Stimulated activated effector memory CD8-positive, alpha-beta T cell treated with anti-CD3 and anti-CD28 coated beads, Interleukin-12 subunit alpha, Interleukin-12 subunit beta, amount 100 ng/mL, for 72 hours (primary cell): Measurements from ENCODE around the gene AUTS2.

Experiments used
- ATAC-seq: fragments of 150-1000 bp; cut with Tn5 transposase; 2 replicates; pipeline ENCODE4 v1.10.0; 2021
- DNase-seq, 2 donors: peaks; one replicate each; pipeline ENCODE4 v3.0.0; 2021 to 2022; ENCODE audit warnings: low spot score in 2 of 2
- H3K27ac Mint-ChIP-seq: one replicate; pipeline ENCODE4 v1.8.0; 2022; ENCODE audit warnings: mild to moderate bottlenecking, mixed read lengths
- H3K36me3 Mint-ChIP-seq: one replicate; pipeline ENCODE4 v1.8.0; 2022; ENCODE audit warnings: mild to moderate bottlenecking, mixed read lengths
- H3K4me1 Mint-ChIP-seq: one replicate; pipeline ENCODE4 v1.8.0; 2022; ENCODE audit warnings: mixed read lengths
- H3K4me3 Mint-ChIP-seq: one replicate; pipeline ENCODE4 v1.8.0; 2022; ENCODE audit warnings: mild to moderate bottlenecking, mixed read lengths
- H3K9me3 Mint-ChIP-seq: one replicate; pipeline ENCODE4 v1.8.0; 2022; ENCODE audit warnings: mixed read lengths

AUTS2 gene

DNA sequence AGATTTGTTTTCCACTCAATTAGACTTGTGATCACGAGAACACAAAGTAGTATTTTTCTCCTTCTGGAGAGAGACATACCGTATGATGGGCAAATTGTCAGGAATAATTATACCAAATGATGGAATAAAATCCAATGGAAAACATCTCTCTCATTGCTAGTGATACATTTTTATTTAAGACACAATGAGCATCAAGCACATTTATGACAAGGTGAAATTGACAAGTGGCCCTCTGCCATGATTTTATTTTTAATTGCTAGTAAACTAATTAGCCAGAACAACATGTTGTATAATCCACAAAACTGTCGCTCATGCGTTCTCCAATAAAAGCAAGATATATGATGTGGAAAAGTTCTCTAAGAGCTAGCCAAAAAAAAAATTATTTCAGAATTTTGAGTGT lies 620.8 kb downstream of the AUTS2 start:
- no peak overlapping the region for H3K27ac Mint-ChIP-seq
- H3K9me3 Mint-ChIP-seq: no peaks in the 10 kb centered on the region
- ATAC-seq (no peak), DNase-seq (no peak)
- H3K4me3 Mint-ChIP-seq: no peak overlapping the region
- no peaks in the 10 kb centered on the region for H3K36me3 Mint-ChIP-seq
- peaks cover 11% of the 10 kb centered on the region for H3K4me1 Mint-ChIP-seq

DNA sequence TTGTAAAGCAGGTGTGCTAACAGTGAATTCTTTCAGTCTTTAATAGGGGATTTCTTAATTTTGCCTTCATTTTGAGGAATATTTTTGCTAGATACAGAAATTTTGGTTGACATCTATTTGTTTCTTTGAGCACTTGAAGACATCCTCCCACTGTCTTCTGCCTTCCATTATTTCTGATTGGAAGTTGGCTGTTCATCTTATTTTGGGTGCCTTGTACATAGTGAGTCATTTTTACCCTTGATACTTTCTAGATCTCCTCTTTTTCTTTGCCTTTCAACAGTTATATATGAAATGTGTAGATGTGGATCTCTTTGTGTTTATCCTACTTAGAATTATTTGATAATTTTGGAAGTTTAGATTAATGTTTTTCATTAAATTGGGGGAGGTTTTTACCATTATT lies 631.0 kb downstream of the AUTS2 start:
- DNase-seq: no peak
- H3K27ac Mint-ChIP-seq: no peak overlapping the region
- no peak for ATAC-seq
- H3K4me1 Mint-ChIP-seq: no peaks in the 10 kb centered on the region
- peaks cover 13% of the 10 kb centered on the region for H3K9me3 Mint-ChIP-seq
- no peak overlapping the region for H3K4me3 Mint-ChIP-seq
- H3K36me3 Mint-ChIP-seq: no peaks in the 10 kb centered on the region

DNA sequence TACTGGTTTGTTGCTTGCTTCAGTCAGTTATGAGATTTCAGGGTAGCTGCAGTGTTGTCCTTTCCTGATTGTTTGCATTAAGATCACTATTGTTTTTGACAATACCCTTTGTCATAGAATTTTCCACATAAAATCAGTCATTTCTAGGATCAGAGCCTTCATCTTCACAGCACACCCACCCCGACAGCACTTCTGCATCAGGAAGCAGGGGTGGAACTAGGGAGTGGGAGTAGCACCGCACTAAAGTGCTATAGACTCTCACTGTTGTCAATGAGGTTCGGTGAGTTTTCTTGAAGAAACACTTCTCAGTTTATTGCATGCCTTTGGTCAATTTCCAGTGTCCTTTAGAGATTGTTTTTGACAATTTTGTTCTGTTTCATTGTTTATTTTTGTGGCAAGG lies 632.5 kb downstream of the AUTS2 start:
- H3K36me3 Mint-ChIP-seq: no peaks in the 10 kb centered on the region

DNA sequence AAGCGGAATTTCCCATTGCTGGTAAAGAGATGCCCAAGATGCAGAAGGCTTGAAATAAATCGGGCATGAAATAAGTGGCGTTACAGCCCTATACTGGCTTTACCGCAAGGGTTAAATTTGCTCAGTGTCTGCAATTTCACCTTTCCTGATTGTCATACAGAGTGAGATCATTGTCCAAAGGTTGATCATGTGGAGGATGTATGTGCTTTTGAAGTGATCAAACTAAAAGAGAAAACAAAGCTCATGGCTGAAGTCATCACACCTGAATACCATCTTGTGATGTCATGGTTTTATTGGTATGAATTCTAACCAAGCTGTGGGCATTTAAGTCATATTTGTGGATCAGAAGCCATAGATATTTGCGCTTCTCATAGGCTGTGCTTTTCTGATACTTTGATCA lies 635.5 kb downstream of the AUTS2 start:
- DNase-seq (no peak), ATAC-seq (no peak)
- H3K4me1 Mint-ChIP-seq: peaks cover 8% of the 10 kb centered on the region
- H3K27ac Mint-ChIP-seq: no peak overlapping the region
- no peak overlapping the region for H3K4me3 Mint-ChIP-seq
- no peaks in the 10 kb centered on the region for H3K36me3 Mint-ChIP-seq
- H3K9me3 Mint-ChIP-seq: peaks cover 11% of the 10 kb centered on the region

More for the DNA sequence above, 632.5 kb downstream of the AUTS2 start:
- Mint-ChIP-seq H3K4me3 (no peak overlapping the region), H3K27ac (no peak overlapping the region), H3K4me1 (no peaks in the 10 kb centered on the region), H3K9me3 (peaks cover 13% of the 10 kb centered on the region)
- ATAC-seq (no peak), DNase-seq (no peak)

DNA sequence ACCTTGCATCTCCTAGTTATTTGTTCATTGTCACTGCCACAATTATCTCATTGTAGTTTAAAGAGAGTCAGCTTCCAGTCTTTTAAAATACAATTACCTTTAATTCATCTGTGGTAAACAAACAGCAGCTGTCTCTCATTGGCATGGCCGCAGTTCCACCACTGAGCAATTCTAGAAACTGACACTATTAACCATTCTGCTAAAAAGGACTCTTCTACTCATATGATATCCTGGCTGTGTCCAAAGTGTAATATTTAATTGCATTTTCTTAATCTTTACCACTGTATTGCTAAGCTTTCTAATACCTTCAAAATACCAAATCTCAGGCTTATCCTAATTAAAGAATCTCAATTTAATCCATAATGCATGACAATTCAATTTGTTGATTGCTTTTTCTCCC lies 639.0 kb downstream of the AUTS2 start:
- ATAC-seq (no peak), DNase-seq (no peak)
- Mint-ChIP-seq H3K36me3 (no peaks in the 10 kb centered on the region), H3K4me1 (peaks cover 9% of the 10 kb centered on the region), H3K4me3 (no peak overlapping the region), H3K27ac (no peak overlapping the region), H3K9me3 (no peaks in the 10 kb centered on the region)

DNA sequence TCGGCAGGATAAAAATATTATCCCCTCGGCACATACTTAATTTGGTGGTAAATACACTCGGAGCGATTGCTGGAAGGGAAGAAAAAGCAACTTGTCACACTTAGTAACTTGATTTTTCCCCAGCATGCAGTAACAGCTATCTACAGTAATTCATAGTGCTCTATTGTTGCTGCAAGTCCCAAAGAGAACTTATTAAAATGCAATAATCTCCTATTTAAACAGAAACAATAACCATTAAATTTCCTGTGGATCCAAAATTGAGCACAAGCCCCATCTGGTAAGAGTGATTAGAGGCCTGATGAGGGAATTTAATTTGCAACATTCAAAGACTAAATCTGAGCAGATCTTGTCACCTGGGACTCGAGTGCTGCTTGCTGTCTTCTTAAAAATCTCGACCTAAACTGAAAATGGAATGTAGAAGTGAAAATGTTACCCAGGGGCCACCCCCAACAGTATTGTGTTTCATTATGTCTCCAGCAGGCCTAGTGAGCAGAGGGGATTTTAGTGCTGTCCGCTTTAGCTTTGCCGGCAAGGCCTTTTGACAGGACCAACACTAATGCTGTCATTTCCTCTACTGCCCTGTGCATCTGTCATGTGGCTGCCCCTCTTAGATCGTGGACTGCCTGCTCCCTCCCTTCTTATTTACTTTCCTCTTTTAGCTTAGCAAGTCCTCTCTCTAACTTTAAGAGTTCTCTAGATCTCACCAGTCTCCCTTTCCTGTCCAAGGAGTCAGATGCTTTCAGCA lies 639.7 kb downstream of the AUTS2 start:
- no peaks in the 10 kb centered on the region for H3K9me3 Mint-ChIP-seq
- ATAC-seq: peak; percentile 57

DNA sequence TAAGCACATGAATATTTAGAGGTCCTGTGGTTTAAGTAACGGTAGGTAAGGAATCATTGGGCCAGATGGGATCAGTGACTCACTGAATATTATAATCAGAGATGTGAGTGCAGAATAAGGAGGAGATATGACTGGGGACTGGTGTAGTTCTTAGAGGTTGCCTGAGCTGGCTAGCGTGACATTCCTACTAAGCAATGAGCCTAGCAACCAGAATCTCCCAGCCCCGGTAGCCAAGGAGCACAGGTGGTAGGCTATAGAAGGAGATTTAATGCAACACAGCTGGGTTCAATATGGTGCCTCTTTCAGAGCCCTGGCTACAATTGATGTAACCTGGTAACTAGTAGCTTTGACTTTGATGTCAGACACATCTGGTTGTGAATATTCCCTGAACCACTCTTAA lies 641.6 kb downstream of the AUTS2 start:
- no peak for ATAC-seq
- Mint-ChIP-seq H3K4me1 (peaks cover 9% of the 10 kb centered on the region), H3K9me3 (no peaks in the 10 kb centered on the region), H3K4me3 (no peak overlapping the region), H3K27ac (no peak overlapping the region), H3K36me3 (no peaks in the 10 kb centered on the region)
- DNase-seq: no peak

More for the DNA sequence above, 639.7 kb downstream of the AUTS2 start:
- Mint-ChIP-seq H3K4me3 (no peak overlapping the region), H3K4me1 (peaks cover 9% of the 10 kb centered on the region), H3K36me3 (no peaks in the 10 kb centered on the region), H3K27ac (no peak overlapping the region)
- DNase-seq: no peak

DNA sequence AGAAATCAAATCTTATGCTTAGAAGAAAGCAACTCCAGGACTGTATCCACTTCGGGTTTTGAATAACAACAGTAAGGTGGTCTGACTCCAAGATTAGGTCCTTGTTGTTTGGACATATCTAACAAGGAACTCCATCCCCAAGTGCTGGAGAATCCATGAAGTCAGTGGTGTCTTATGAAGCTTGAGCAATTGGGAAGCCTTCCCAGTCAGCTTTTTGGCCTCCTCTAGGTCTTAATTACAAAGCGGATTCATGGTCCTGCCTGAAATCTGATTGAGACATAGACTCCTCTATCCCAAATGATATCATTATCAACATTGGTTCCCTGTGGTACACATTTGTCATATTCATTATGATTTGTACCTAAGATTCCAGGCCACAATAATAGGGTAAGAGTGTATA lies 642.6 kb downstream of the AUTS2 start:
- Mint-ChIP-seq H3K4me1 (peaks cover 9% of the 10 kb centered on the region), H3K36me3 (no peaks in the 10 kb centered on the region), H3K4me3 (no peak overlapping the region), H3K9me3 (no peaks in the 10 kb centered on the region), H3K27ac (no peak overlapping the region)
- DNase-seq (no peak), ATAC-seq (no peak)

DNA sequence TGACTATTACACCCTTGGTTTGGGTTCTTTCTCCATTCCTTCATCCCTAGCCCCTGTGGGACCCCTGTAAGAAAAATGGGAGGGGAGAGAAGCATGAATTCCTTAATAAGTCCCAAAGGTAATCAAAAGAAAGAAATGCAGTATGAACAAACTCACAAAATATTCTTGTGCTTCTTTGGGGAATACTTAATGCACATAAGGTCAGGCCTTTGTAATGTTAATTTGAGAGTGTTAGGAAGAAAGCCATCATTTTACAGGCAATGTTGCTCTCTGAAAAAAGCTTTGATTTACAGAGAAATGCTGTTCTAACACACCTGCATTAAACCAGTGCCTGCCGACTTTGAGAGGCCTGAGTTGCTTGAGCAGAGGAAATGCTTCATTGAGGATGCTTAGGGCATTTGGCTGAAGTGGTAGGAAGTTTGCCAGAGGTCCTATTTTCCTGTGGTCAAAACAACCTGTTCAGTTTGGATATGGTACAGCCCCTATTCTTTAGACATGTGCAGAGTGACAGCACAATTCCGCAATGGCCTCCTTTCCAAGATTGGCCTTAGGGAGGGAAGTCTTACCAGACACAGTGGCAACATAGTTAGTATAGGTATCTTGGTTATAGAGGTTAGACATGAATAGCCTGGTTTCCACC lies 643.4 kb downstream of the AUTS2 start:
- DNase-seq (no peak), ATAC-seq (no peak)
- peaks cover 9% of the 10 kb centered on the region for H3K4me1 Mint-ChIP-seq
- no peak overlapping the region for H3K4me3 Mint-ChIP-seq
- H3K36me3 Mint-ChIP-seq: no peaks in the 10 kb centered on the region
- H3K27ac Mint-ChIP-seq: no peak overlapping the region
- H3K9me3 Mint-ChIP-seq: no peaks in the 10 kb centered on the region

DNA sequence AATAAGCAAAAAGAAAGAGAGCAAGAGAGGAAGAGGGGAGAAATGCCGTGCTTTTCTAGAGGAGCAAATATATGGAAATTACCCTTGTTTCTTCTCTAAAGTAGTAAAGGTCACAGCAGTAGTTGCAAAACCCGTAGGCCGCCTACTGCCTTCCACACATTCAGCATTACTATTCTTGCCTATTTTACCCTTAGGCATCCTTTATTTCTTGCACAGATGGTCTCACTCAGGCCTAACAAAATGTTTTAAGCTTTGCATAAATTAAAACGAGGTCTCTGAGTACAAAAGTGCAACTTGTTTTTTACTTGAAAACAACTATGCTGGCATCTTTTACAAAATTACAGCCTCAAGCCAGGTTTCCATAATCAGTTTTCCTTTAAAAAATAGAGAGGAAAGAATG lies 644.6 kb downstream of the AUTS2 start:
- Mint-ChIP-seq H3K9me3 (no peaks in the 10 kb centered on the region), H3K4me1 (peaks cover 9% of the 10 kb centered on the region), H3K27ac (no peak overlapping the region), H3K36me3 (no peaks in the 10 kb centered on the region), H3K4me3 (no peak overlapping the region)
- ATAC-seq: no peak
- DNase-seq: no peak

DNA sequence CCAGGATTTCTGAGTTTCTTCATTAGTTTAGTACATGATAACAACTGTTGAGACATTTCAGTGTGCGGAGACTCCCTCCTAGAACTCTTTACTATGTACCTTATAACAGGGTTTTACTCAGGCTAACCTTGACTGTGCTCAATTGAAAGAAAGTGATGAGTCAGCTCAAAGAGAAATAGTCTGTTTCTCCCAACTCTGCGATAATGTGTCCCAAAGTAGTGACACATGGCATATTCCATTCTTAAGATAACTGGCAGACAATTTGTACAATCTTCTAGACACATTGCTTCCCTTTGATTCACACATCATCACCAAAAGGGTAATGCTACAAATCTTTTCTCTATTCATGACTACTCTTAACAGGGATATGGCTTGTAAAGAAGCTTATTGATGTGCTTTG lies 645.2 kb downstream of the AUTS2 start:
- Mint-ChIP-seq H3K4me1 (peaks cover 5% of the 10 kb centered on the region), H3K9me3 (no peaks in the 10 kb centered on the region), H3K4me3 (no peak overlapping the region), H3K27ac (no peak overlapping the region), H3K36me3 (no peaks in the 10 kb centered on the region)
- DNase-seq: no peak
- no peak for ATAC-seq

DNA sequence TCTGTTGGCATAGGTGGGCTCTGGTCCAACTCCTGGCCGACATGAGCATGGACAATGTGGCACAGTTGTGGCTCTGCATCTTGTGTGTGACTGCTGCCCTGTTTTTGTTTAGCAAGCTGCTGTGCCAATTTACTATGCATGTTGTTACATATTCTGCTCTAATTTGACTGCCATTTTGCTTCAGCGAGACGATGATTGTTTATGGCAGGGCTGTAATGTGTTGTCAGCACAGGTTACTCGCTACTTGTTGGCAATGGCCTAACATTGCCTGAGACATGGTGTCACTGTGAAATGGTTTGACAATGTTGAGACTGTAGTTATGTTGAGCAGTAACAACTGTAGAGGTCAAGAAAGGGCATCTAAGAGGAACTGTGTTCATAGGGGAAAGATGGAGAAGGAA lies 659.6 kb downstream of the AUTS2 start:
- H3K4me1 Mint-ChIP-seq: no peaks in the 10 kb centered on the region

DNA sequence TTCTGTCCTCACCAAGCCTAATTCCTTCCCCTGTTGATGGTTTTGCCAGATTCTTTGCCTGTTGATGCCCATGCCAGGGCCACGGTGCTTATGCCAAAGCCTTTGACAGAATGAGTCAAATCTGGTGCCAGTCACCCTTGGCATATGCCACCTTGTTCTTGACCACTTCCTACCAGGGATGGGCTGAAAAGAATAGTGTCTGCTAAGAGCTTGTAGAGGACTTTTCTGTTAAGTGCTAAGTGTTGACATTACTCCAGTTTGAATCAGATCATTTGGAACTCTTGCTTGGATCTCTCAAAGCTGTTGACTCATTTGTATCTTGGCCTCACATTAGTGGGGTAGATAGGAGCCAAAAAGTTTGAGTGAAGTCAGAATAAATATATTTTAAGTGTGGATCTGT lies 661.2 kb downstream of the AUTS2 start:
- H3K9me3 Mint-ChIP-seq: no peaks in the 10 kb centered on the region
- H3K4me3 Mint-ChIP-seq: no peak overlapping the region
- no peak overlapping the region for H3K27ac Mint-ChIP-seq
- DNase-seq: no peak
- no peaks in the 10 kb centered on the region for H3K36me3 Mint-ChIP-seq
- ATAC-seq: no peak
- H3K4me1 Mint-ChIP-seq: no peaks in the 10 kb centered on the region

More for the DNA sequence above, 659.6 kb downstream of the AUTS2 start:
- DNase-seq (no peak), ATAC-seq (no peak)
- H3K4me3 Mint-ChIP-seq: no peak overlapping the region
- H3K27ac Mint-ChIP-seq: no peak overlapping the region
- no peaks in the 10 kb centered on the region for H3K36me3 Mint-ChIP-seq
- H3K9me3 Mint-ChIP-seq: no peaks in the 10 kb centered on the region

DNA sequence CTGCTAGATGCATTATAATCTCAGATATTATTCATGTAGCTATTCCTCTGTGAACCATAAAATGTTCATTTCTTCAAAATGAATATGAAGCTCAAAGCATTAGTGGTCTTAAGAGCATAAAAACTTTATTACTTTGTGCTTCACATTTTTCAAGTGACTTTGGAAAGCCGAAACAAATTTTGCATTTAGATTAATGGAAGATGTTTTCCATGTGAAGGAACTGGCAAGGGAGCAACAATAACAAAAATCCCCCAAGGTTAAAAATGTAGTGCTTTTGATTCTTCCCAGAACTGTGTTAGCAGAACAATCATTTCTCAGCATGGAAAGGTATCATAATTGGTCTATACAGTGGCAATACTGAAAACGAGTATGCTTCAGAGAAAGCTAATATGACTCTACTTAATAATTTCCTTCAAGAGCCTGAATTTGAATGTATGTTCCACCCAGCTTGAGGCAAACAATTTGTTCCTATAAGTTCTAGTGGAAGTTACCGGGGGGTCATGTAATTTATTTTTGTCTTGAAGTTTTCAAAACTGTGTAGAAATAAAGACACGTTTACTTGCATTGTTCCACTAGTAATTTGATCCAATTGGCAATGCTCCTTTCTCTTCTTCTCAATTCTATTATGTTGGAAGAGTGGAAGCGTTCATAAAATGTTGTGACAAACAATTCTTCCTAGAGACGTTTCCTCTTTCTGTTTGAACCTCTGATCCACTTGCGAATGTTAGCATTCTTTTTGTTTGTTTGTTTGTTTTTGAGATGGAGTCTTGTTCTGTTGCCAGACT lies 665.4 kb downstream of the AUTS2 start:
- no peaks in the 10 kb centered on the region for H3K36me3 Mint-ChIP-seq
- no peak overlapping the region for H3K4me3 Mint-ChIP-seq
- no peak for ATAC-seq
- H3K4me1 Mint-ChIP-seq: no peaks in the 10 kb centered on the region
- H3K27ac Mint-ChIP-seq: no peak overlapping the region
- H3K9me3 Mint-ChIP-seq: no peaks in the 10 kb centered on the region
- DNase-seq: no peak

DNA sequence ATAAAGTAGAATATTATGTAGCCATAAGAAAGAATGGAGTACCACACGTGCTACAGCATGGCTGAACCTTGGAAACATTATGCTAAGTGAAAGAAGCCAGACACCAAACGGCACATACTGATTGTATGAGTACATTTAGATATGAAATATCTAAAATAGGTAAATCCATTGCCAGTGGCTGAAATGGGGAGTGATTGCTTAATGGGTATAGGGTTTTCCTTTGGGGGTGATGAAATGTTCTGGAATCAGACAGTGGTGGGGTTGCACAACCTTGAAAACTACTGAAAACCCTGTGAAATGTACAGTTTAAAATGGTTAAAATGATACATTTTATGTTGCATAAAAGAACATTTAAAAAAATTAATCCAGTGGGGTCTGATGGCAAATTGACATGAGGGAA lies 667.9 kb downstream of the AUTS2 start:
- no peak overlapping the region for H3K27ac Mint-ChIP-seq
- DNase-seq: no peak

More for the DNA sequence above, 667.9 kb downstream of the AUTS2 start:
- Mint-ChIP-seq H3K9me3 (no peaks in the 10 kb centered on the region), H3K36me3 (no peaks in the 10 kb centered on the region), H3K4me1 (no peaks in the 10 kb centered on the region), H3K4me3 (no peak overlapping the region)
- no peak for ATAC-seq
